Measurements from ENCODE around the gene FOXO3. TPM values are rescaled to one million over a fixed set of nuclear protein-coding genes. Genes with fewer than 3 reads are reported as not detected.

Gene FOXO3
- total RNA-seq, 1 experiment from 2014 or later = 22.1 TPM

DNA sequence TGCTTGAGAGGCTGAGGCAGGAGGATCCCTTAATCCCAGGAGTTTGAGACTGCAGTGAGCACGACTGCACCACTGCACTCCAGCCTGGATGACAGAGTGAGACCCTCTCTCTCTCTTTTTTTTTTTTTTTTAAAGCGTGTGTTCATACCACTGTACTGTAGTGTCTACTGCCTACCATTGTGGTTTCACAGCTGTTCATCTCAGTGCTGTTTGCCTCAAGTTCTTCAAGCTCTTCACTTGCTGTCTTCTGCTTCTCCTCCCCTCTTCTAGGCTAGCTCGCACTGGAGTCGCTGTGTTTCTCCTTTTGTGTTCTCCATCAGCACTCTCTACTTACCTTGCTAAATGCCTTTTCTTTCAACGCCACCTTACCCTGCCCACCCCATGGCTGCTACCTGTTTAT, 7.4 kb downstream of the FOXO3 start:
- Histone ChIP-seq H3K27me3 (ENCODE audit: insufficient read depth, low read length) (no peaks in the 10 kb centered on the region), H2BK5ac (ENCODE audit: insufficient read length, low read length) (no peak overlapping the region), H4K8ac (replicated peaks; ENCODE audit: insufficient read length, low read depth, low read length) (no peak overlapping the region), H2BK20ac (ENCODE audit: low read depth, low read length, poor library complexity, severe bottlenecking) (no peak overlapping the region), H4K5ac (ENCODE audit: insufficient read length, low read depth, low read length) (no peak overlapping the region), H3K9me3 (ENCODE audit: control insufficient read depth, low read depth, low read length) (no peaks in the 10 kb centered on the region), H3K18ac (ENCODE audit: insufficient read length, low read depth, low read length) (no peak overlapping the region), H2AK5ac (ENCODE audit: insufficient read length, low read length) (no peak overlapping the region), H2AFZ (ENCODE audit: low read length) (no peak overlapping the region), H3K79me1 (ENCODE audit: insufficient read depth, low read depth, low read length, poor library complexity, severe bottlenecking) (peaks cover 5% of the 10 kb centered on the region), H3K56ac (ENCODE audit: insufficient read length, low read depth, low read length) (no peak overlapping the region), H3K23ac (ENCODE audit: insufficient read length, low read depth, low read length) (no peak overlapping the region), H4K20me1 (ENCODE audit: control insufficient read depth, insufficient read depth, insufficient read length) (no peaks in the 10 kb centered on the region), H4K91ac (ENCODE audit: insufficient read length, low read depth, low read length) (no peak overlapping the region), H3K9ac (ENCODE audit: extremely low read depth, insufficient read length, low read length) (no peak overlapping the region), H2BK15ac (ENCODE audit: low read depth, low read length) (no peak overlapping the region), H3K14ac (ENCODE audit: insufficient read depth, low read length) (no peak overlapping the region), H3K79me2 (ENCODE audit: insufficient read depth, low read length) (peaks cover 15% of the 10 kb centered on the region; the same call in 1 of the 2 replicates), H2BK12ac (ENCODE audit: insufficient read length, low read depth, low read length) (no peak overlapping the region), H2BK120ac (ENCODE audit: low read depth, low read length, poor library complexity, severe bottlenecking) (no peak overlapping the region), H3T11ph (ENCODE audit: low read length) (no peak overlapping the region), H3K4me2 (ENCODE audit: insufficient read depth, insufficient read length, low read length) (no peak overlapping the region), H3K23me2 (ENCODE audit: insufficient read length, low read depth, low read length, poor library complexity, severe bottlenecking) (no peaks in the 10 kb centered on the region), H3K4ac (ENCODE audit: low read depth, low read length) (no peak overlapping the region), H3K27ac (ENCODE audit: insufficient read length, low read depth, low read length) (no peak overlapping the region), H3K4me1 (ENCODE audit: insufficient read depth, low read length) (no peaks in the 10 kb centered on the region)
- WGBS (ENCODE audit: extremely low coverage, insufficient read length, low lambda C conversion rate) = no CpG with 5 or more reads among the region's 5 CpGs
- H3K4me1 Mint-ChIP-seq = peaks cover 17 to 20% of the 10 kb centered on the region in 2 experiments
- TF ChIP-seq, protein P1, sequence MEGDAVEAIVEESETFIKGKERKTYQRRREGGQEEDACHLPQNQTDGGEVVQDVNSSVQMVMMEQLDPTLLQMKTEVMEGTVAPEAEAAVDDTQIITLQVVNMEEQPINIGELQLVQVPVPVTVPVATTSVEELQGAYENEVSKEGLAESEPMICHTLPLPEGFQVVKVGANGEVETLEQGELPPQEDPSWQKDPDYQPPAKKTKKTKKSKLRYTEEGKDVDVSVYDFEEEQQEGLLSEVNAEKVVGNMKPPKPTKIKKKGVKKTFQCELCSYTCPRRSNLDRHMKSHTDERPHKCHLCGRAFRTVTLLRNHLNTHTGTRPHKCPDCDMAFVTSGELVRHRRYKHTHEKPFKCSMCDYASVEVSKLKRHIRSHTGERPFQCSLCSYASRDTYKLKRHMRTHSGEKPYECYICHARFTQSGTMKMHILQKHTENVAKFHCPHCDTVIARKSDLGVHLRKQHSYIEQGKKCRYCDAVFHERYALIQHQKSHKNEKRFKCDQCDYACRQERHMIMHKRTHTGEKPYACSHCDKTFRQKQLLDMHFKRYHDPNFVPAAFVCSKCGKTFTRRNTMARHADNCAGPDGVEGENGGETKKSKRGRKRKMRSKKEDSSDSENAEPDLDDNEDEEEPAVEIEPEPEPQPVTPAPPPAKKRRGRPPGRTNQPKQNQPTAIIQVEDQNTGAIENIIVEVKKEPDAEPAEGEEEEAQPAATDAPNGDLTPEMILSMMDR (conservative IDR thresholded peaks at IDR 0.05) = no peak
- H3K4me3 Mint-ChIP-seq = no peak overlapping the region; a peak in 1 of 5 replicates
- peaks cover 24% of the 10 kb centered on the region for H3K27me3 Mint-ChIP-seq (ENCODE audit: low read depth)
- no peak overlapping the region; a peak in 1 of 7 replicates for H3K27ac Mint-ChIP-seq
- no peak for DNase-seq
- H3K36me3 Mint-ChIP-seq (ENCODE audit: insufficient read depth in 1 of 3, low read depth in 3 of 3) = peaks cover 20 to 32% (median 21%) of the 10 kb centered on the region in 3 experiments; a peak in 6 of 7 replicates
- no peaks in the 10 kb centered on the region for H3K9me3 Mint-ChIP-seq
